Putamen (tissue), 1 donor: ENCODE data around the gene BICC1.
"Not testable (repeated sequence)": the region's sequence is repeated elsewhere in the genome, so short reads cannot be mapped to it uniquely, and the experiment has no call there.

Experiments
- DNase-seq: peaks from one replicate; pipeline ENCODE4 v3.0.0-alpha.2; 2016; ENCODE audit warnings: low spot score

BICC1 gene

DNA sequence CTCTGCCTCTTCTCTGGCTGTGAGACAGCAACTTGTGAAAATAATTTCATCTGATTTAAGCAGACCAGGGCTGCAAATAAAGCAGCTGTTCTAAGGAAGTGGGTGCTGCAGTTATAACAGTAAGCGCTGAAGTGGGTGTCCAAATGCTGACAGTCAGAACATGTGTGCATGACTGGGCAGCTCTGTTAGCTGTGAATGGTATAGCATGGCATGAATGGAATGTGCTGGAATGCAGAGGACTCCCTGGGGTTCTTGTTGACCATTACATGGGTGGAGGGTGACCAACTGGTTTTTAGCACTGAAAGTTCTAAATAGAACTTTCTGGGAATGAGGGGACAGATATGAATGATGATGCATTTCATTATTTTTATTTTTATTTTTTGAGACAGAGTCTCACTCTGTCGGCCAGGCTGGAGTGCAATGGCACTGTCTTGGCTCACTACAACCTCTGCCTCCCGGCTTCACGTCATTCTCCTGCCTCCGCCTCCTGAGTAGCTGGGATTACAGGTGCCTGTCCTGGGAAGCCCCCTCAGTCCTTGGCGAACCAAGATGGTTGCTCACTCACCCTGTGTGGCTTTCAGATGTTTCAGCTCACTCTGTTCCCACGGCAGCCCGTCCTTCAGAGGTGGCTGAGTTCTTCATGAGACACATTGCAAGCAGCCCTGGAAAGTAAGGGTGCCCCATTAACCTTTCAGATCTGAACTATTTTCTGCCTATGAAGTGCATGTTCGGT is 344.0 kb downstream of the BICC1 start:
- DNase-seq = no peak

DNA sequence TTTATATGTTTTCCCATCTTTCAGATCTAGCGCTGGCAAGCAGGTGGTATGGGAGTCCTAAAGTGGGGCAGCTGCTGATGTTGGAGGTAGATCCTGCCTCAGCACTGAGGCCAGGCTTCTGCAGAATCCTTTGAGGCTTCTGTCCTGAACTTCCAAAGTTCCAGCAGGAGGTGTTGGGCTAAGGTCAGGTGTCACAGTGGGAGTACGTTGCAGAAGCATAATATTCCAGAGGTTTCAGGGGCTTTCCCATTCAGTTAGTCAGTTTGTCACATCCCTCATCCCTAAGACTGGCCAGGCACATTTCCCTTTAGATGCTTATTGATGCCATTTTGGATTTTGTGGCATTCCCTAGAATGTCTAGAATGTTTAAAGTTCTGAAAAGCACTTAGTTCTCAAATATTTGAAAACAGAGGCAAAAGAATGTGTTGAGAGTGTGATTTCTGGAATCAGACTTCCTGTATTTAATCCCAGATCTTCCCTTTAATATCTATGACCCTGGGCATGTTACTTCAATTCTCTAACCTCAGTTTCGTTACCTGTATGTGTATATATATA is 344.7 kb downstream of the BICC1 start:
- no peak for DNase-seq

DNA sequence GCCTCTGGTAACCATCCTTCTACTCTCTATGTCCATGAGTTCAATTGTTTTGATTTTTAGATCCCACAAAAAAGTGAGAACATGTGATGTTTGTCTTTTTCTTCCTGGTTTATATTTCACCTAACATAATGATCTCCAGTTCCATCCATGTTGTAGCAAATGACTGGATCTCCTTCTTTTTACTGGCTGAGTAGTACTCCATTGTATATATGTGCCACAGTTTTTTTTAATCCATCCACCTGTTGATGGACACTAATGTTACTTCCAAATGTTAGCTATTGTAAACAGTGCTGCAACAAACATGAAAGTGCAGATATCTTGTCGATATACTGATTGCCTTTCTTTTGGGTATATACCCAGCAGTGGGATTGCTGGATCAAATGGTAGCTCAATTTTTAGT is 345.5 kb downstream of the BICC1 start:
- DNase-seq = not testable (repeated sequence)

DNA sequence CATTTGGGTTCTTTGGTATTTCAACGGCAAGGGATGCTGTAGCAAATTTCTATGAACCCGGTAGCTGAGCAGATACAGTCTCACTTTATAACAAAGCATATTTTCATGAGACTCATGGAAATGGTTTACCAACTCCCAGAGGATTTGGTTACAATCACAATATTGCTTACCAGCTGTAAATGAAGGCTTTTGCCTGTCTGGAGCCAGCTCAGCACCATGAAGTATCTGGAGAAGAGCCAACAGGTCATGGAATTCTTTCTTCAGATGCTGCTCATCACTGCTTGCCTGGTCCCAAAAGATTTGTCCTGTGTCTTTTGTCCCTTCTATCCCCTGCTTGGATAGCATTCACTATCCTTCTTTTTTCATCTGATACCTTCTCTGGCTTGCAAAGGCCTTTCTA is 346.9 kb downstream of the BICC1 start:
- DNase-seq = no peak

DNA sequence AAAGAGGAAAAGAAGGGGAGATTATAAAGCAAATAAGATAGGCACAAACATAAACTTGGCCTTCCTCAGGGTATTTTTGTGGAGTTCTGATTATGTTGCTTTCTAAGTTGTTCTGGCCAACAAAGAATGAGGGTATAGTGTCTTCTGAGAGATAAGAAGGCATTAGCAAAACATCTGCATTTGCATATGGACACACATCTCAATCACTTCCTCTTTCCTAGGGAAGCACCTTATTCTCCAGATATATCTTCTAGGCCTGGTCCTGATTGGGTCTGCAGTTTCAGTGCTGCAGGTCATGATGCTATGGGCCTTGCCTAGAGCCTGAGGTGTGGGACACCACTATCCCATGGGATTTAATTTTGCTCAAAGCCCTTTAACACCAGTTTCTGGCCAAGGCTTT is 355.0 kb downstream of the BICC1 start:
- no peak for DNase-seq

DNA sequence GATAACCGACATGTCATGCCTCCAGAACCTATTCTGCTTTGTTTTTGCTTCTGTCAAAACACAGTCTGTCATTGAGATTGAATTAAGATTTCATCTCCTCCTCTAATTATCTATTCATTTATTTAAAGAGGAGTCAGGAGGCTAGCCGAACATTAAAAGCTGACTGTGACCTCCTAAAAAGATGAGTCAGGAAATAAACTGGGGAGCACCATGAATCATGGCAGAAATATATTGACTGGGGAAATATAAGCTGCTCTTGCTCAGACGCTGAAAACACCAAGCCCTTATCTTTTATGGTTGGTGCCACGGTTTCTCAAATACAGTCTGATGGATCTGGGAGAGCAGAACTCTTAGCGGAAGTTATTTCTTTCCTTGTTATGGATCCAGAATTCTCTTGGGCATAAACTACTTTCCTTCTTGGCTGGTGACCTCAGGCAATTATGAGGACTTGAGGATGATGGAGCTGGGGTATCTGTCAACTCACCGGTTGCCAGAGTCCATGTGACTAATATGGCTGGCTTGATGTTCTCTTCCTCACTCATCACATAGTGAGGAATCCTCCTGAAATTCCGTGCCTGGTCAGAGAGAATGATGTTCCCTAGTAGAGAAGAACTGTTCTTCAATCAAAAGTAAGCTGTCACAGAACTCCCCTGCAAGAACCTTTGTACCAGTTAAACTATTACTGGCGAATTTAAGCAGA is 356.2 kb downstream of the BICC1 start:
- DNase-seq = no peak

DNA sequence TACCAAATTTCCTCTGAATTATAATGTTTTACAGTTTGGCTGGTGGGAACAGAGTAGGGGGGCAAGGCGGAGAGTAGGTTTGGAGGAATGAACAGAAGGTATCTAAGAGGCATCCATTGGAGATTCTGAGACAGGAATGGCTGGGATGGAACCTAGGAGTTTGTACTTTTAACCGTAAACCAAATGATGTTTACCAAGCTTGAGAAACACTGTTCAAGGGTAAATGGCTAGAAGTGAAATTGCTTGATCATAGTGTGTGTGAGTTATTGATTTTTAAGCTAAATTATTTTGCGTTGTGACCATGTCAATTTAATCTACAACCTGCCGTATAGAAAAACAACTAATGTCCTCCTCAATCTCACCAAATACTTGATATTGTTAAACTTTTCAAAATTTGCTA is 357.4 kb downstream of the BICC1 start:
- no peak for DNase-seq

DNA sequence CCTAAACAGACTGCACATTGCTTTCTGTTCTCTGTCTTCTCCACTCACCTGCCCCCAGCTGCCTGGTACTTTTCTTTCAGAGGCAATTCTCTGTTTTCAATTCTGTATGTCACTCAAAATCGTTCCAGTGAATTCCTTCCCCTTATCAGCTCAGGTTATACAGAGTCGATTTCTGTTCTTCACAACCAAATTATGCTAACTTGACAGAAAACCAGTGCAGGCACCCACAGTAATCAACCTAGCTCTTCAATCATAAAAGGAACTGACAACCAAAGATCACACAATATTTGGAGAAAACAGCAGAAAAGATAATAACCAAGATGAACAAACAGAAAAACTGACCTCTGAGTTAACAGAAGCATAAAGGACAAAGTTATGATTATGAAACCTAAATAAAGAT is 360.5 kb downstream of the BICC1 start:
- no peak for DNase-seq
